ENCODE results near the gene ZFAND6.

ZFAND6 gene

DNA sequence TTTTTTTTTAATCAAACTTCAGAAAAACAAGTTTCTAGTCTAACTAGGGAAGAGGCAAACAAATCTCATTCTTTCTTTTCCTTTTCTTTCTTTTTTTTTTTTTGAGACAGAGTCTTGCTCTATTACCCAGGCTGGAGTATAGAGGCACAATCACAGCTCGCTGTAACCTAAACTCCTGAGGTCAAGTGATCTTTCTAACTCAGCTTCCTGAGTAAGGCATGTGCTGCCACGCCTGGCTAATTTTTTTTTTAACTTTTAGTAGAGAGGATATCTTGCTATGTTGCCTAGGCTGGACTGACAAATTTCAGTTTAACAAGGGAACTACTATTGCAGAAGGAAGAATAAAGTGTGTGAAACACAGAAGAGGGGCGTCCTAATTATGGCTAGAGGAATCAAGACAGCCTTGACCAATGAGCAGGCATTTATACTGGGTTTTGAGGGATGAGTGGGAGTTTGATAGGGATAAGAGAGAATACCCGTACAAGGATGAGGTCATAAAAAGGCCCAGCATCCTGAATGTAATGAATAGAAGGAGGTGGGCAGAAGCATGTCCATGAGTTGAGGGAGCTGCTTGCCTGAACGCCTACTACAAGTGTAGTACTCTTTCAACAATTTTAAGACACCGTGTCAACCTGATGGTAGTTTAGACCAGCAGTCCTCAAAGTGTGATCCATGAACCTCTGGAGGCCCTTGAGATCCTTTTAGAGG lies 6.7 kb upstream of the ZFAND6 start:
- no peak for DNase-seq (ENCODE audit: low read depth in 2 of 2)

- no peak for DNase-seq (ENCODE audit: low read depth in 2 of 2)
These were observed 3.5 kb upstream of the ZFAND6 start for GRCh38 chr15:80055933-80056332.

GRCh38 chr15:80058044-80058443 lies 1.4 kb upstream of the ZFAND6 start:
- DNase-seq (ENCODE audit: low read depth in 2 of 2), result no peak

DNA sequence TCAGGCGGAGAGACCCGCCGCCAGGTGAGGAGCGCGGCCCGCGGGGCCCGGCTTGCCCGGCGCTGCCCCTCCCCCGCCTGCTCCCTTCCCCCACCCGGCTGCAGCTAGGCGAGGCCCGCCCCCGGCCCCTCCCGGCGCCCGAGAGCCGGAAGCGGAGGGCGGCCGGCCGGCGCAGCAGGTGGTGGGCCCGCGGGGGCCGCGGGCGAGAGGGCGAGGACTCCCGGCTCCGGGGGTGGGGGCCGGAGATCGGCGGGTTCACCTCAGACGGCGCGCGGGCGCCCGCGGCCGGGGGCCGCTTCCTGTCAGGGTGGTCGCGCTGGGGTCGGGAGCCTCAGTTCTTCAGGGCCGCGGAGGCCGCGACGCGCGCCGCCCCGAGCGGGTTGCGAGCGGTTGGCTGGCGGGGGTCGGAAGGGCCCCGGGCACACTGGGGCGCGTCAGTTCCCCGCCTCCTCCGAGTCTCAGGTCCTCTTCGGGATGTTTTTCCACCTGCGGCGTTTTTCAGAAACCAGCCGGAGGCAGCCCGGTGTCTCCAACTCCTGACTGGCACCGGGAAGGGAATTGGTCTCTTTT lies 395 bp downstream of the ZFAND6 start:
- no peak for DNase-seq (ENCODE audit: low read depth in 2 of 2)

- DNase-seq (ENCODE audit: low read depth in 2 of 2), result no peak
These were observed 1.0 kb downstream of the ZFAND6 start for GRCh38 chr15:80060356-80061006.

GRCh38 chr15:80061582-80061981 lies 2.1 kb downstream of the ZFAND6 start:
- DNase-seq (ENCODE audit: low read depth in 2 of 2), result no peak

DNA sequence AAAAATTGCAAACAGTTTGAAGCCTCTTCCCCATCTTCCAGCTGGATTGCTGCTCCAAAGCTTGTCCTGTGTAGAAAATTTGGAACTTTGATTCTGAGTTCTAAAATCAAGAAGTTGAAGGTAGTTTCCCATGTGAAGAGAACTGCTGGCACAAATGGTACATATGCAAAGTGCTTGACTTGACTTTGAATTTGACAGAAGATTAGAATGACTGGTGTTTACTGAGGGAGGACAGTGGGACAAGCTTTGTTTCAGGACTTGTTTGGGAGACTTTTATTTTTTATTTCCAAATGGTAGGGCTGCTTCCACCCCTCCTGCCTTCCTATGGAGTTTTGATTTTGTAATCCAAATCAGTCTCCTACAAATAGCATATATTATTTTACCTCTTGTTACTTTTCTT lies 7.4 kb downstream of the ZFAND6 start:
- no peak for DNase-seq (ENCODE audit: low read depth in 2 of 2)

DNA sequence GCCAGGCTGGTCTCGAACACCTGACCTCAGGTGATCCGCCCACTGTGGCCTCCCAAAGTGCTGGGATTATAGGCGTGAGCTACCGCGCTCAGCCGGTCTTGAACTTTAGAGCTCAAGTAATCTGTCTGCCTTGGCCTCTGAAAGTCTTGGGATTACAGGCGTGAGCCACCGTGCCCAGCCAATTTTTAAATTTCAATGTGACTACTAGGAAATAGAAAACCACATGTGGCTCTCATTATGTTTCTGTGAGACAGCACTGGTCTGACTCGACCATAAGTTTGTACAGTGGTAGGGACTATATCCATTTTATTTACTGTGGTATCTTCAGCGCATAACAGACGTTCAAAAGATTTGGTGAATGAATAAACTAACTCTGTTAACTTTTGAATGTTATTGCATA lies 9.1 kb downstream of the ZFAND6 start:
- DNase-seq (ENCODE audit: low read depth in 2 of 2), result no peak

GRCh38 chr15:80070840-80071239 lies 11.4 kb downstream of the ZFAND6 start:
- no peak for DNase-seq (ENCODE audit: low read depth in 2 of 2)

- no peak for DNase-seq (ENCODE audit: low read depth in 2 of 2)
These were observed 12.2 kb downstream of the ZFAND6 start for GRCh38 chr15:80071652-80072051.

DNA sequence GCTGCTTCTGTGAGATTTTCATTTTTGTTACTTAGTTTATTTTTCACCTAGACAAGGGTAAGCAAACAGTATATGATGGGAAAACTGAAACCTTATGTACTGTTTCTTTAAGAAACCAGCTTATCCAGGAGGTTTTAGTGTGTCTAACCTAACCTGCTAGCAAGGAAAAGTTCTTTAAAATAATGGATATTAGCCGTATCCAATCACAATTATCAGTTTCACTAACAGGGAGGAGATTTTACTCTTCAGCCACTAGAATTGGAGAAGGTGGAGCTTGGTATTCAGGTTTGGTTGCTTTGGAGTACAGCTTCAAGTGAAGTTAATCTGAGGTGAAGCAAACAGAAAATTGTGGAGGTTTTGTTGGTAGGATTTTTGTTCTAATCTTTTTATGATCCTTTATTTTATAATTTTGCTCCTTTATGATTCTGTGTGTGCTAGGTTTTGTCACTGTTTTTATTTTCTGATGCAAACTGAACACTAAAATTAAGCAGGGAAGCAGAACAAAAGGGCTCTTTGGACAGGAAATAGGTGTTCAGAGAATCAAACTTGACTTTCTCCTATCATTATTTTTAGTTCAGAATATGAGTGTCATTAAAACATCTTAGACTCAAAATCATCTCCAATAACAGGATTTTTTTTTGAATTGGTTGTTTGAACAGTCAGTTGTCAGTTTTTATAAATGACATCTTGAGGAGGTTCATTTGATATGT lies 13.0 kb downstream of the ZFAND6 start:
- no peak for DNase-seq (ENCODE audit: low read depth in 2 of 2)

GRCh38 chr15:80073197-80073596 lies 13.7 kb downstream of the ZFAND6 start:
- DNase-seq (ENCODE audit: low read depth in 2 of 2), result no peak

- DNase-seq (ENCODE audit: low read depth in 2 of 2), result no peak
These were observed 17.1 kb downstream of the ZFAND6 start for GRCh38 chr15:80076321-80077318.

DNA sequence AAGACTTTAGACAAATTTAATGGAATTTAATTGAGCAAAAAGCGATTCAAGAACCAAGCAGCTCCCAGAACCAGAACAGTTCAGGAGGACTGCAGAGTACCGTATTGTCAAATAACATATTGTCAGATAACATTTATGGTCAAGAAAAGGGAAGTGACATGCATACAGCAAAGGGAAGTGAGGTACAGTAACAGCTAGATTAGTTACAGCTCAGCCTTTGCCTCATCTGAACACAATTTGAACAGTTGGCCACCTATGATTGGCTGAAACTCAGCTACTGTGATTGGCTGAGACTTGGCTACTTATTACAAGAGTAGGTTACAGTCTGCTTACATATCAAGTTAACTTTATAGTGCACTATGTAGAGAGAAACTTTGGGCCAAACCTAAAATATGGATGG lies 21.9 kb downstream of the ZFAND6 start:
- no peak for DNase-seq (ENCODE audit: low read depth in 2 of 2)

GRCh38 chr15:80087104-80087503 lies 27.6 kb downstream of the ZFAND6 start:
- no peak for DNase-seq (ENCODE audit: low read depth in 2 of 2)

DNA sequence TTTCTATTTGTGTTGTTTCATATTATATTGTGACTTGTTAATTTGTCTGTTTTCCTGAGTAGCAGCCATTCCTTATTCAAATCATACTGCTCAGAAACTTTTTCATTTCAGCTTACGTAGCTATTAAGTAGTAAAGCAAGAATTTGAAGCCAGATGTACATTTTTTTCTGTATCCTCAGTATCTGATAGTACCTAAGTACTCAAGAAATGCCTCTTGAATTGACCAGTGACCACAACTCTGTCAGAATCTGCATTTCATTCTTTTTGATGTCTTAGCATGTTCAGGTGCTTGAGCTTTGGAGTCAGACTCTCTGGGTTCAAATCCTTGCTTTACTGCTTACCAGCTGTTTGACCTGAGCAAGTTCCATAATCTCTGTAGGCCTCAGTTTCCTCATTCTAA lies 30.6 kb downstream of the ZFAND6 start:
- no peak for DNase-seq (ENCODE audit: low read depth in 2 of 2)

- no peak for DNase-seq (ENCODE audit: low read depth in 2 of 2)
These were observed 31.5 kb downstream of the ZFAND6 start for GRCh38 chr15:80090879-80091503.

GRCh38 chr15:80093854-80094418 lies 34.5 kb downstream of the ZFAND6 start:
- DNase-seq (ENCODE audit: low read depth in 2 of 2), result no peak

GRCh38 chr15:80095511-80095910 lies 36.0 kb downstream of the ZFAND6 start:
- DNase-seq (ENCODE audit: low read depth in 2 of 2), result no peak

DNA sequence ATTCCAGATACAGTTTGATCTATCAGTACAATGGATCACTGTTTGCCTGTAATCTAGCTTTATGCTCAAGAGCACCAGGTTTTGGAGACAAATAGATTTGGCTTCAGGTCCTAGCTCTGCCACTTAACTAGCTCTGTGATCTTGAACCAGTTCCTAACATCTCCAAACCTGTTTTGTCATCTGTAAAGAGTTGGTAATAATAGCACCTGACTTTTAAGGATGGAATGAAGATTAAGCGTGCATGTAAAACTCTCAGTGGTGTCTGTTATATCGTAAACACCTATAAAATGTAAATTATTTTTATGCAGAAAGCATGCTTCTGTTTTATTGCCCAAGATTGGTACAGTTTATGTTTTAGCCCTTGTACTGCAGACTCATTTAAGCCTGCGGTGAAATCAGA lies 36.5 kb downstream of the ZFAND6 start:
- no peak for DNase-seq (ENCODE audit: low read depth in 2 of 2)

DNA sequence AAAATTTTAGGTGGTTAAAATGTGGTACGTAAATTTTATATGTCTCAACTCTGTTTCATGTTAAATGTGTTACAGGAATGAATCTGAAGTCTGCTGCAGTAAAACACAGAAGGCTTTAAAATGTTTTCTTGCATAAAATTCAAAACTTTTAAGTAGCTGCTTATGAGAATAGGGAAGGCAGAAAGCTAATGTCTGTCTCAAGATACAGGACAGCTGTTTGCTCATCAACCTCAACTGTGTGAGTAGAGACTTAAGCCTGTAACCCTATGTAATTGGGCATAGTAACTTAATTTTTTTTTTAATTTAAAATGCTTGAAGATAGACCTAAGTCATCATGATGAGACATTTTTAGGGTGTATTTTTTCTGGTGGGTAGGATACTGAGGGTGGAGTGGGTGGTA lies 38.9 kb downstream of the ZFAND6 start:
- no peak for DNase-seq (ENCODE audit: low read depth in 2 of 2)

All from stimulated activated CD8-positive, alpha-beta memory T cell treated with anti-CD3 and anti-CD28 coated beads, Interleukin-15, amount 100 ng/mL, for 4 hours (primary cell).